H1 (cell line): ENCODE results near the gene GSK3B. TPM values are rescaled to one million over a fixed set of nuclear protein-coding genes. Genes with fewer than 3 reads are reported as not detected.

Experiments used
- MAFK ChIP-seq: IDR thresholded peaks from 2 replicates; pipeline ENCODE4 v1.6.1; 2012; ENCODE audit warnings: low read depth, mild to moderate bottlenecking, improper control_type of control experiment, low read length
- RNF2 ChIP-seq: fragments of 200-900, 300-1000 bp; sonication (generic); IDR thresholded peaks from 2 replicates; pipeline ENCODE4 v1.7.1; 2016; ENCODE audit warnings: borderline replicate concordance, low read depth, mild to moderate bottlenecking, antibody characterized with exemption, low read length; ENCODE audit not compliant: poor library complexity, severe bottlenecking; ENCODE audit errors: missing control alignments
- SP4 ChIP-seq: IDR thresholded peaks from 2 replicates; pipeline ENCODE4 v1.6.1; 2012; ENCODE audit warnings: low read length, inconsistent platforms
- polyA plus RNA-seq, 7 experiments: library from polyadenylated mRNA; depleted of rRNA in 3 of 7; stranded (reverse) in 5 of 7; unstranded in 2 of 7; fragments of >200 nt in 5 of 7; fragments of 200-250 nt in 2 of 7; gene quantifications; 1 replicate in 5 of 7; 2 replicates in 1 of 7; 4 replicates in 1 of 7; pipeline versions ENCODE4 v1.2.1 to v1.2.3, GENCODE V29; 2011 to 2013; ENCODE audit warnings: missing spikeins in 2 of 7, mixed read lengths in 2 of 7
- total RNA-seq: library from RNA; stranded (reverse); fragmentation: NEBNext Ultra II Directional; extraction: Animal tissue kit (Norgen Biotek cat#: 25700); gene quantifications from 2 replicates; pipeline ENCODE4 v1.2.1, GENCODE V29; 2021
- TF ChIP-seq, protein P1 (sequence below): fragments of 300-600 bp; sonication (generic); IDR thresholded peaks from 2 replicates; pipeline ENCODE4 v1.7.1; 2012; ENCODE audit warnings: low read length, moderate library complexity, mild to moderate bottlenecking, inconsistent platforms; ENCODE audit not compliant: insufficient replicate concordance
- TF ChIP-seq, protein P2 (sequence below), 3 experiments: IDR thresholded peaks; 1 replicate in 2 of 3; 2 replicates in 1 of 3; pipeline versions ENCODE4 v1.5.1 to v1.6.1; 2011; ENCODE audit warnings: low read length in 3 of 3, mild to moderate bottlenecking in 3 of 3, inconsistent platforms in 2 of 3, low read depth in 1 of 3, moderate library complexity in 1 of 3; ENCODE audit not compliant: insufficient read depth in 1 of 3; ENCODE audit errors: control extremely low read depth in 1 of 3

Gene GSK3B
- total and polyA plus RNA-seq, 2 of the 8 experiments (the other 6 are each of a cell fraction or from before 2014, with no cell fraction given), result 24.2 to 50.7 TPM

DNA sequence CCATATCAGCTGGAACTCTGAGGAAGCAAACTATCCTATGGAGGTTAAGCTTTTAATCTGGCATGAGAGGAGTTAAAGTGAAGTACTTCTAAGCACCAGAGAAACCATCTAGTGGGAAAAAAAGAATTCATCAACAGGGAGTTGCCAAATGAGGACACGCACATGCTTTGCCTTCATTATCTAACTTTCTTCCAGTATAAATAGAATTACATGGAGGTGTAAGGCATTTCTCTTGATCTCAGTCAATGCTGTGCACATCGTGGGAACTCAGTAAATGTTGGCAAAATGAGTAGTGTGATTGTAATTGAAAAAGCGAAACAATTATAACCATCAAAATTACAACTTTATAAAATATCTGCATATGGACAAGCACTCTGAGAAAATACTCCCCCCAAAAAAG, 8.0 kb upstream of the GSK3B start (continued):
- TF ChIP-seq, protein P1, sequence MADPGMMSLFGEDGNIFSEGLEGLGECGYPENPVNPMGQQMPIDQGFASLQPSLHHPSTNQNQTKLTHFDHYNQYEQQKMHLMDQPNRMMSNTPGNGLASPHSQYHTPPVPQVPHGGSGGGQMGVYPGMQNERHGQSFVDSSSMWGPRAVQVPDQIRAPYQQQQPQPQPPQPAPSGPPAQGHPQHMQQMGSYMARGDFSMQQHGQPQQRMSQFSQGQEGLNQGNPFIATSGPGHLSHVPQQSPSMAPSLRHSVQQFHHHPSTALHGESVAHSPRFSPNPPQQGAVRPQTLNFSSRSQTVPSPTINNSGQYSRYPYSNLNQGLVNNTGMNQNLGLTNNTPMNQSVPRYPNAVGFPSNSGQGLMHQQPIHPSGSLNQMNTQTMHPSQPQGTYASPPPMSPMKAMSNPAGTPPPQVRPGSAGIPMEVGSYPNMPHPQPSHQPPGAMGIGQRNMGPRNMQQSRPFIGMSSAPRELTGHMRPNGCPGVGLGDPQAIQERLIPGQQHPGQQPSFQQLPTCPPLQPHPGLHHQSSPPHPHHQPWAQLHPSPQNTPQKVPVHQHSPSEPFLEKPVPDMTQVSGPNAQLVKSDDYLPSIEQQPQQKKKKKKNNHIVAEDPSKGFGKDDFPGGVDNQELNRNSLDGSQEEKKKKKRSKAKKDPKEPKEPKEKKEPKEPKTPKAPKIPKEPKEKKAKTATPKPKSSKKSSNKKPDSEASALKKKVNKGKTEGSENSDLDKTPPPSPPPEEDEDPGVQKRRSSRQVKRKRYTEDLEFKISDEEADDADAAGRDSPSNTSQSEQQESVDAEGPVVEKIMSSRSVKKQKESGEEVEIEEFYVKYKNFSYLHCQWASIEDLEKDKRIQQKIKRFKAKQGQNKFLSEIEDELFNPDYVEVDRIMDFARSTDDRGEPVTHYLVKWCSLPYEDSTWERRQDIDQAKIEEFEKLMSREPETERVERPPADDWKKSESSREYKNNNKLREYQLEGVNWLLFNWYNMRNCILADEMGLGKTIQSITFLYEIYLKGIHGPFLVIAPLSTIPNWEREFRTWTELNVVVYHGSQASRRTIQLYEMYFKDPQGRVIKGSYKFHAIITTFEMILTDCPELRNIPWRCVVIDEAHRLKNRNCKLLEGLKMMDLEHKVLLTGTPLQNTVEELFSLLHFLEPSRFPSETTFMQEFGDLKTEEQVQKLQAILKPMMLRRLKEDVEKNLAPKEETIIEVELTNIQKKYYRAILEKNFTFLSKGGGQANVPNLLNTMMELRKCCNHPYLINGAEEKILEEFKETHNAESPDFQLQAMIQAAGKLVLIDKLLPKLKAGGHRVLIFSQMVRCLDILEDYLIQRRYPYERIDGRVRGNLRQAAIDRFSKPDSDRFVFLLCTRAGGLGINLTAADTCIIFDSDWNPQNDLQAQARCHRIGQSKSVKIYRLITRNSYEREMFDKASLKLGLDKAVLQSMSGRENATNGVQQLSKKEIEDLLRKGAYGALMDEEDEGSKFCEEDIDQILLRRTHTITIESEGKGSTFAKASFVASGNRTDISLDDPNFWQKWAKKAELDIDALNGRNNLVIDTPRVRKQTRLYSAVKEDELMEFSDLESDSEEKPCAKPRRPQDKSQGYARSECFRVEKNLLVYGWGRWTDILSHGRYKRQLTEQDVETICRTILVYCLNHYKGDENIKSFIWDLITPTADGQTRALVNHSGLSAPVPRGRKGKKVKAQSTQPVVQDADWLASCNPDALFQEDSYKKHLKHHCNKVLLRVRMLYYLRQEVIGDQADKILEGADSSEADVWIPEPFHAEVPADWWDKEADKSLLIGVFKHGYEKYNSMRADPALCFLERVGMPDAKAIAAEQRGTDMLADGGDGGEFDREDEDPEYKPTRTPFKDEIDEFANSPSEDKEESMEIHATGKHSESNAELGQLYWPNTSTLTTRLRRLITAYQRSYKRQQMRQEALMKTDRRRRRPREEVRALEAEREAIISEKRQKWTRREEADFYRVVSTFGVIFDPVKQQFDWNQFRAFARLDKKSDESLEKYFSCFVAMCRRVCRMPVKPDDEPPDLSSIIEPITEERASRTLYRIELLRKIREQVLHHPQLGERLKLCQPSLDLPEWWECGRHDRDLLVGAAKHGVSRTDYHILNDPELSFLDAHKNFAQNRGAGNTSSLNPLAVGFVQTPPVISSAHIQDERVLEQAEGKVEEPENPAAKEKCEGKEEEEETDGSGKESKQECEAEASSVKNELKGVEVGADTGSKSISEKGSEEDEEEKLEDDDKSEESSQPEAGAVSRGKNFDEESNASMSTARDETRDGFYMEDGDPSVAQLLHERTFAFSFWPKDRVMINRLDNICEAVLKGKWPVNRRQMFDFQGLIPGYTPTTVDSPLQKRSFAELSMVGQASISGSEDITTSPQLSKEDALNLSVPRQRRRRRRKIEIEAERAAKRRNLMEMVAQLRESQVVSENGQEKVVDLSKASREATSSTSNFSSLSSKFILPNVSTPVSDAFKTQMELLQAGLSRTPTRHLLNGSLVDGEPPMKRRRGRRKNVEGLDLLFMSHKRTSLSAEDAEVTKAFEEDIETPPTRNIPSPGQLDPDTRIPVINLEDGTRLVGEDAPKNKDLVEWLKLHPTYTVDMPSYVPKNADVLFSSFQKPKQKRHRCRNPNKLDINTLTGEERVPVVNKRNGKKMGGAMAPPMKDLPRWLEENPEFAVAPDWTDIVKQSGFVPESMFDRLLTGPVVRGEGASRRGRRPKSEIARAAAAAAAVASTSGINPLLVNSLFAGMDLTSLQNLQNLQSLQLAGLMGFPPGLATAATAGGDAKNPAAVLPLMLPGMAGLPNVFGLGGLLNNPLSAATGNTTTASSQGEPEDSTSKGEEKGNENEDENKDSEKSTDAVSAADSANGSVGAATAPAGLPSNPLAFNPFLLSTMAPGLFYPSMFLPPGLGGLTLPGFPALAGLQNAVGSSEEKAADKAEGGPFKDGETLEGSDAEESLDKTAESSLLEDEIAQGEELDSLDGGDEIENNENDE, result no peak
- TF ChIP-seq MAFK (no peak), SP4 (no peak), RNF2 (no peak)
- TF ChIP-seq, protein P2, sequence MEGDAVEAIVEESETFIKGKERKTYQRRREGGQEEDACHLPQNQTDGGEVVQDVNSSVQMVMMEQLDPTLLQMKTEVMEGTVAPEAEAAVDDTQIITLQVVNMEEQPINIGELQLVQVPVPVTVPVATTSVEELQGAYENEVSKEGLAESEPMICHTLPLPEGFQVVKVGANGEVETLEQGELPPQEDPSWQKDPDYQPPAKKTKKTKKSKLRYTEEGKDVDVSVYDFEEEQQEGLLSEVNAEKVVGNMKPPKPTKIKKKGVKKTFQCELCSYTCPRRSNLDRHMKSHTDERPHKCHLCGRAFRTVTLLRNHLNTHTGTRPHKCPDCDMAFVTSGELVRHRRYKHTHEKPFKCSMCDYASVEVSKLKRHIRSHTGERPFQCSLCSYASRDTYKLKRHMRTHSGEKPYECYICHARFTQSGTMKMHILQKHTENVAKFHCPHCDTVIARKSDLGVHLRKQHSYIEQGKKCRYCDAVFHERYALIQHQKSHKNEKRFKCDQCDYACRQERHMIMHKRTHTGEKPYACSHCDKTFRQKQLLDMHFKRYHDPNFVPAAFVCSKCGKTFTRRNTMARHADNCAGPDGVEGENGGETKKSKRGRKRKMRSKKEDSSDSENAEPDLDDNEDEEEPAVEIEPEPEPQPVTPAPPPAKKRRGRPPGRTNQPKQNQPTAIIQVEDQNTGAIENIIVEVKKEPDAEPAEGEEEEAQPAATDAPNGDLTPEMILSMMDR (IDR thresholded peaks at IDR 0.05; ENCODE audit: control extremely low read depth in 1 of 3, insufficient read depth in 1 of 3, low read depth in 1 of 3, low read length in 3 of 3), result no peak
